ENCODE measurements around the gene KSR1.

DNA sequence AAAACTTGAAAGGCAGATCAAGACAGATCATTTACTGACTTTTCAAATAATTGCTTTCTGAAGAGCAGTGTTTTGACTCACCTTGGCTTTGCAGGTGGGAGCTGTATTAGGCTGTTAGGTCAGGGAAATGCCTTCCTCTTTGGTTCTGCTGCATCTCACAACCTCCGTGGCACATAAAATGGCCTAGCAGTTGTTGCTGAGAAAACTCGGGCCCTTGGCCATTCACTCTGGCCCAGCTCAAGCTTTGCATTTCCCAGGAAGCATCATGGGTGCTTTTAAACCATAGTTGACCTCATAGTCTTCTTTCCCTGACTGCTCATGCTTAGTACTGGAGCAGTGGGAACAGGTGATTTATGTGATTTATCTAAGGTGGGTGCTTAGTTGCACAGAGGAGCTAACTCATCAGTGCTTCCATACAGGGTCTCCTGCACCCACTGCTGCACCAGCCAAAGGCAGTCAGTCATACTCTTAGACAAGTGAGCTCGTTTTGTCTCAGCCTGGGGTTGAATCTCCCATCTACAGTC is 83.6 kb downstream of the KSR1 start:
- TF ChIP-seq, protein P1, sequence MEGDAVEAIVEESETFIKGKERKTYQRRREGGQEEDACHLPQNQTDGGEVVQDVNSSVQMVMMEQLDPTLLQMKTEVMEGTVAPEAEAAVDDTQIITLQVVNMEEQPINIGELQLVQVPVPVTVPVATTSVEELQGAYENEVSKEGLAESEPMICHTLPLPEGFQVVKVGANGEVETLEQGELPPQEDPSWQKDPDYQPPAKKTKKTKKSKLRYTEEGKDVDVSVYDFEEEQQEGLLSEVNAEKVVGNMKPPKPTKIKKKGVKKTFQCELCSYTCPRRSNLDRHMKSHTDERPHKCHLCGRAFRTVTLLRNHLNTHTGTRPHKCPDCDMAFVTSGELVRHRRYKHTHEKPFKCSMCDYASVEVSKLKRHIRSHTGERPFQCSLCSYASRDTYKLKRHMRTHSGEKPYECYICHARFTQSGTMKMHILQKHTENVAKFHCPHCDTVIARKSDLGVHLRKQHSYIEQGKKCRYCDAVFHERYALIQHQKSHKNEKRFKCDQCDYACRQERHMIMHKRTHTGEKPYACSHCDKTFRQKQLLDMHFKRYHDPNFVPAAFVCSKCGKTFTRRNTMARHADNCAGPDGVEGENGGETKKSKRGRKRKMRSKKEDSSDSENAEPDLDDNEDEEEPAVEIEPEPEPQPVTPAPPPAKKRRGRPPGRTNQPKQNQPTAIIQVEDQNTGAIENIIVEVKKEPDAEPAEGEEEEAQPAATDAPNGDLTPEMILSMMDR (conservative IDR thresholded peaks at IDR 0.05; ENCODE audit: low read depth in 2 of 2): no peak
- TF ChIP-seq EZH2 (IDR thresholded peaks at IDR 0.05; ENCODE audit: low read depth, unreplicated experiment): no peak
- TF ChIP-seq, protein P2, sequence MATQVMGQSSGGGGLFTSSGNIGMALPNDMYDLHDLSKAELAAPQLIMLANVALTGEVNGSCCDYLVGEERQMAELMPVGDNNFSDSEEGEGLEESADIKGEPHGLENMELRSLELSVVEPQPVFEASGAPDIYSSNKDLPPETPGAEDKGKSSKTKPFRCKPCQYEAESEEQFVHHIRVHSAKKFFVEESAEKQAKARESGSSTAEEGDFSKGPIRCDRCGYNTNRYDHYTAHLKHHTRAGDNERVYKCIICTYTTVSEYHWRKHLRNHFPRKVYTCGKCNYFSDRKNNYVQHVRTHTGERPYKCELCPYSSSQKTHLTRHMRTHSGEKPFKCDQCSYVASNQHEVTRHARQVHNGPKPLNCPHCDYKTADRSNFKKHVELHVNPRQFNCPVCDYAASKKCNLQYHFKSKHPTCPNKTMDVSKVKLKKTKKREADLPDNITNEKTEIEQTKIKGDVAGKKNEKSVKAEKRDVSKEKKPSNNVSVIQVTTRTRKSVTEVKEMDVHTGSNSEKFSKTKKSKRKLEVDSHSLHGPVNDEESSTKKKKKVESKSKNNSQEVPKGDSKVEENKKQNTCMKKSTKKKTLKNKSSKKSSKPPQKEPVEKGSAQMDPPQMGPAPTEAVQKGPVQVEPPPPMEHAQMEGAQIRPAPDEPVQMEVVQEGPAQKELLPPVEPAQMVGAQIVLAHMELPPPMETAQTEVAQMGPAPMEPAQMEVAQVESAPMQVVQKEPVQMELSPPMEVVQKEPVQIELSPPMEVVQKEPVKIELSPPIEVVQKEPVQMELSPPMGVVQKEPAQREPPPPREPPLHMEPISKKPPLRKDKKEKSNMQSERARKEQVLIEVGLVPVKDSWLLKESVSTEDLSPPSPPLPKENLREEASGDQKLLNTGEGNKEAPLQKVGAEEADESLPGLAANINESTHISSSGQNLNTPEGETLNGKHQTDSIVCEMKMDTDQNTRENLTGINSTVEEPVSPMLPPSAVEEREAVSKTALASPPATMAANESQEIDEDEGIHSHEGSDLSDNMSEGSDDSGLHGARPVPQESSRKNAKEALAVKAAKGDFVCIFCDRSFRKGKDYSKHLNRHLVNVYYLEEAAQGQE (IDR thresholded peaks at IDR 0.05; ENCODE audit: unreplicated experiment): no peak
- TF ChIP-seq POLR2AphosphoS5 (IDR thresholded peaks at IDR 0.05; ENCODE audit: low read depth): no peak
- no peak for TF ChIP-seq CREB1 (CRISPR knock-in tag; IDR thresholded peaks at IDR 0.05; ENCODE audit: low read depth)
- TF ChIP-seq JUNB (IDR thresholded peaks at IDR 0.05; ENCODE audit: unreplicated experiment): no peak
